ENCODE measurements around the gene APBA2. TPM values are rescaled to one million over a fixed set of nuclear protein-coding genes. Genes with fewer than 3 reads are reported as not detected.

The APBA2 gene
- total and polyA plus RNA-seq, 3 donors from 2014 or later: 18.5 to 37.7 (median 29.5) TPM

- Histone ChIP-seq H3K9me3 (no peaks in the 10 kb centered on the region), H3K27ac (no peak overlapping the region), H3K36me3 (ENCODE audit: low read depth, missing control alignments) (no peaks in the 10 kb centered on the region), H3K4me3 (no peak overlapping the region), H3K4me1 (no peaks in the 10 kb centered on the region), H3K27me3 (no peaks in the 10 kb centered on the region)
- TF ChIP-seq CTCF (IDR thresholded peaks at IDR 0.05) (no peak), POLR2A (IDR thresholded peaks at IDR 0.05) (no peak)
- 90 to 92% methylated on average over 12 to 14 of the region's 14 CpGs for WGBS, 2 donors
- intact Hi-C loops (cut with DNase I; ENCODE audit: low total_unique reads): no loop called here
- no peak for DNase-seq
Measured at GRCh38 chr15:28901987-28902745, 16.4 kb downstream of the APBA2 start.

- Histone ChIP-seq H3K27ac (no peak overlapping the region), H3K36me3 (ENCODE audit: low read depth, missing control alignments) (no peaks in the 10 kb centered on the region), H3K4me1 (no peaks in the 10 kb centered on the region), H3K27me3 (no peaks in the 10 kb centered on the region), H3K9me3 (no peaks in the 10 kb centered on the region), H3K4me3 (no peak overlapping the region)
- no peak for DNase-seq
- intact Hi-C loops (cut with DNase I; ENCODE audit: low total_unique reads): no loop called here
- WGBS, 2 donors: 93 to 95% methylated on average over 5 of the region's 5 CpGs
- no peak for TF ChIP-seq CTCF (IDR thresholded peaks at IDR 0.05)
- TF ChIP-seq POLR2A (IDR thresholded peaks at IDR 0.05): no peak
Measured at GRCh38 chr15:28902856-28903255, 17.1 kb downstream of the APBA2 start.

- WGBS, 2 donors: 86 to 92% methylated on average over 7 to 8 of the region's 8 CpGs
- no peaks in the 10 kb centered on the region for H3K27me3 ChIP-seq
- no peak for TF ChIP-seq POLR2A (IDR thresholded peaks at IDR 0.05)
- TF ChIP-seq CTCF (IDR thresholded peaks at IDR 0.05): no peak
- no peak overlapping the region for H3K4me3 ChIP-seq
- H3K4me1 ChIP-seq: no peaks in the 10 kb centered on the region
- H3K36me3 ChIP-seq (ENCODE audit: low read depth, missing control alignments): no peaks in the 10 kb centered on the region
- DNase-seq: no peak
- no peak overlapping the region for H3K27ac ChIP-seq
- intact Hi-C loops (cut with DNase I; ENCODE audit: low total_unique reads): no loop called here
- no peaks in the 10 kb centered on the region for H3K9me3 ChIP-seq
Measured at GRCh38 chr15:28903555-28903954, 17.8 kb downstream of the APBA2 start.

- 72 to 76% methylated on average over 9 of the region's 9 CpGs for WGBS, 2 donors
Measured at GRCh38 chr15:28904003-28904402, 18.2 kb downstream of the APBA2 start.

More at GRCh38 chr15:28904003-28904402, 18.2 kb downstream of the APBA2 start:
- intact Hi-C loops (cut with DNase I; ENCODE audit: low total_unique reads): no loop called here
- TF ChIP-seq POLR2A (IDR thresholded peaks at IDR 0.05): no peak
- TF ChIP-seq CTCF (IDR thresholded peaks at IDR 0.05): no peak
- Histone ChIP-seq H3K9me3 (no peaks in the 10 kb centered on the region), H3K4me1 (no peaks in the 10 kb centered on the region), H3K4me3 (no peak overlapping the region), H3K27ac (no peak overlapping the region), H3K36me3 (ENCODE audit: low read depth, missing control alignments) (no peaks in the 10 kb centered on the region), H3K27me3 (no peaks in the 10 kb centered on the region)
- no peak for DNase-seq
